ENCODE results near the gene SGPP1. TPM values are rescaled to one million over a fixed set of nuclear protein-coding genes. Genes with fewer than 3 reads are reported as not detected.

Gene SGPP1
- total RNA-seq, 1 experiment from 2014 or later = 34.6 TPM

Other genes starting within 250 kb of the SGPP1 start
- 8.7 and 15.6 TPM in 2 replicates for gene PPP2R5E, start 184.7 kb downstream of the SGPP1 start, total RNA-seq (2014; rRNA removed; shearing (Covaris generic))
- 6.3 and 10.7 TPM in 2 replicates for gene WDR89, start 86.2 kb downstream of the SGPP1 start, total RNA-seq (2014; rRNA removed; shearing (Covaris generic))
- gene SYNE2, start 124.9 kb upstream of the SGPP1 start, total RNA-seq (2014; rRNA removed; shearing (Covaris generic)) = 33.8 and 51.8 TPM in 2 replicates